Right forelimb (tissue), 1 donor: ENCODE results near the gene FBN2.

ENCODE experiments used
- DNase-seq: peaks from one replicate; pipeline ENCODE4 v3.0.0-alpha.2; 2018

FBN2 gene

GRCh38 chr5:128237000-128237399, 301.0 kb downstream of the FBN2 start:
- no peak for DNase-seq

GRCh38 chr5:128236334-128236733, 301.7 kb downstream of the FBN2 start:
- DNase-seq: no peak

GRCh38 chr5:128234928-128235641, 303.0 kb downstream of the FBN2 start:
- no peak for DNase-seq

- DNase-seq: no peak
Observed at GRCh38 chr5:128228521-128228920, 309.5 kb downstream of the FBN2 start.

- DNase-seq: peak; percentile 61
Observed at GRCh38 chr5:128228008-128228407, 310.0 kb downstream of the FBN2 start.

GRCh38 chr5:128225245-128226030, 312.6 kb downstream of the FBN2 start:
- no peak for DNase-seq

GRCh38 chr5:128224336-128224735, 313.7 kb downstream of the FBN2 start:
- DNase-seq: no peak

GRCh38 chr5:128220841-128221240, 317.2 kb downstream of the FBN2 start:
- DNase-seq: no peak

GRCh38 chr5:128216860-128217531, 321.0 kb downstream of the FBN2 start:
- peak; percentile 73 for DNase-seq

- no peak for DNase-seq
Observed at GRCh38 chr5:128216285-128216684, 321.8 kb downstream of the FBN2 start.

GRCh38 chr5:128213833-128214232, 324.2 kb downstream of the FBN2 start:
- DNase-seq: no peak

GRCh38 chr5:128213340-128213739, 324.7 kb downstream of the FBN2 start:
- DNase-seq: peak; percentile 77

- DNase-seq: no peak
Observed at GRCh38 chr5:128212191-128212806, 325.7 kb downstream of the FBN2 start.

- no peak for DNase-seq
Observed at GRCh38 chr5:128208436-128208835, 329.6 kb downstream of the FBN2 start.
